Spinal cord (tissue), 10 donors: ENCODE results near the gene WDR5. TPM values are rescaled to one million over a fixed set of nuclear protein-coding genes. Genes with fewer than 3 reads are reported as not detected.

Experiments
- DNase-seq, 6 donors: peaks; one replicate each; pipeline versions ENCODE4 v3.0.0 to v3.0.0-alpha.2; 2013 to 2015; ENCODE audit warnings: low spot score in 6 of 6, low read depth in 4 of 6
- H3K27ac ChIP-seq: one replicate; pipeline ENCODE4 v1.5.1; 2013; ENCODE audit warnings: low read depth, low read length, control low read depth
- H3K27me3 ChIP-seq: one replicate; pipeline ENCODE4 v1.6.1; 2013; ENCODE audit warnings: low read length; ENCODE audit not compliant: control insufficient read depth, insufficient read depth
- H3K36me3 ChIP-seq: one replicate; pipeline ENCODE4 v1.6.1; 2013; ENCODE audit warnings: low read length; ENCODE audit not compliant: control insufficient read depth, insufficient read depth
- H3K4me1 ChIP-seq: one replicate; pipeline ENCODE4 v1.6.1; 2013; ENCODE audit warnings: low read length; ENCODE audit not compliant: control insufficient read depth, insufficient read depth
- H3K4me3 ChIP-seq: one replicate; pipeline ENCODE4 v1.5.1; 2013; ENCODE audit warnings: low read depth, low read length, control low read depth
- H3K9me3 ChIP-seq: one replicate; pipeline ENCODE4 v1.6.1; 2013; ENCODE audit warnings: low read length; ENCODE audit not compliant: control insufficient read depth, insufficient read depth
- WGBS: methylation state at CpG from one replicate; pipeline ENCODE4 v1.1.5; 2013; ENCODE audit warnings: missing lambda C conversion rate; ENCODE audit not compliant: insufficient coverage; 5-methylcytosine and 5-hydroxymethylcytosine counted together
- polyA plus RNA-seq, 2 donors: library from polyadenylated mRNA; unstranded; fragments of 120-200 nt; gene quantifications; one replicate each; pipeline ENCODE4 v1.2.1, GENCODE V29; 2013; ENCODE audit not compliant: insufficient read length in 2 of 2
- total RNA-seq, 2 donors: library from RNA; depleted of rRNA in 1 of 2; stranded (reverse); fragments of 120-200 nt in 1 of 2; fragments of >200 nt in 1 of 2; gene quantifications; one replicate each; pipeline versions ENCODE4 v1.2.3 to v1.2.4, GENCODE V29; 2013 to 2014
- donor health status: healthy.

The WDR5 gene
- total and polyA plus RNA-seq, 4 donors: 15.1 to 39.0 (median 30.1) TPM

- DNase-seq: no peak
- Histone ChIP-seq H3K4me1 (peaks cover 40% of the 10 kb centered on the region), H3K36me3 (no peaks in the 10 kb centered on the region), H3K27ac (no peak overlapping the region), H3K27me3 (peaks cover 18% of the 10 kb centered on the region), H3K4me3 (no peak overlapping the region), H3K9me3 (no peaks in the 10 kb centered on the region)
- 40% methylated on average over 2 of the region's 17 CpGs for WGBS
These were observed 41.3 kb downstream of the WDR5 start for GRCh38 chr9:134177186-134177585.

- H3K27ac ChIP-seq: no peak overlapping the region
- no peak overlapping the region for H3K4me3 ChIP-seq
- H3K4me1 ChIP-seq: peaks cover 37% of the 10 kb centered on the region
- no peaks in the 10 kb centered on the region for H3K36me3 ChIP-seq
- 92% methylated on average over 24 of the region's 28 CpGs for WGBS
- peaks cover 18% of the 10 kb centered on the region for H3K27me3 ChIP-seq
- H3K9me3 ChIP-seq: no peaks in the 10 kb centered on the region
- no peak for DNase-seq
These were observed 41.9 kb downstream of the WDR5 start for GRCh38 chr9:134177624-134178393.

- peaks cover 18% of the 10 kb centered on the region for H3K27me3 ChIP-seq
- no peak overlapping the region for H3K27ac ChIP-seq
- 71% methylated on average over 9 of the region's 9 CpGs for WGBS
These were observed 42.5 kb downstream of the WDR5 start for GRCh38 chr9:134178394-134178767.

GRCh38 chr9:134178768-134179551 lies 43.1 kb downstream of the WDR5 start:
- Histone ChIP-seq H3K4me3 (no peak overlapping the region), H3K27me3 (peaks cover 18% of the 10 kb centered on the region), H3K36me3 (no peaks in the 10 kb centered on the region), H3K9me3 (no peaks in the 10 kb centered on the region), H3K4me1 (peaks cover 37% of the 10 kb centered on the region), H3K27ac (no peak overlapping the region)
- WGBS: 46% methylated on average over 29 of the region's 30 CpGs
- no peak for DNase-seq

More at GRCh38 chr9:134178394-134178767, 42.5 kb downstream of the WDR5 start:
- H3K36me3 ChIP-seq: no peaks in the 10 kb centered on the region
- H3K9me3 ChIP-seq: no peaks in the 10 kb centered on the region
- peaks cover 37% of the 10 kb centered on the region for H3K4me1 ChIP-seq
- no peak for DNase-seq
- no peak overlapping the region for H3K4me3 ChIP-seq

GRCh38 chr9:134179595-134179917 lies 43.7 kb downstream of the WDR5 start:
- H3K27ac ChIP-seq: no peak overlapping the region
- peaks cover 18% of the 10 kb centered on the region for H3K27me3 ChIP-seq
- no peaks in the 10 kb centered on the region for H3K9me3 ChIP-seq
- H3K36me3 ChIP-seq: no peaks in the 10 kb centered on the region
- H3K4me3 ChIP-seq: no peak overlapping the region
- 94% methylated on average over 6 of the region's 6 CpGs for WGBS
- H3K4me1 ChIP-seq: peaks cover 33% of the 10 kb centered on the region
- DNase-seq: no peak

GRCh38 chr9:134179918-134180785 lies 44.3 kb downstream of the WDR5 start:
- 91% methylated on average over 29 of the region's 29 CpGs for WGBS
- H3K27me3 ChIP-seq: peaks cover 18% of the 10 kb centered on the region

GRCh38 chr9:134180786-134181647 lies 45.1 kb downstream of the WDR5 start:
- Histone ChIP-seq H3K4me1 (peaks cover 22% of the 10 kb centered on the region), H3K36me3 (no peaks in the 10 kb centered on the region), H3K27ac (no peak overlapping the region), H3K4me3 (no peak overlapping the region), H3K27me3 (peaks cover 10% of the 10 kb centered on the region), H3K9me3 (no peaks in the 10 kb centered on the region)
- peak in 1 of 6 donors; percentile 0 for DNase-seq
- 89% methylated on average over 20 of the region's 20 CpGs for WGBS

More at GRCh38 chr9:134179918-134180785, 44.3 kb downstream of the WDR5 start:
- Histone ChIP-seq H3K4me3 (no peak overlapping the region), H3K4me1 (peaks cover 29% of the 10 kb centered on the region), H3K9me3 (no peaks in the 10 kb centered on the region), H3K27ac (no peak overlapping the region), H3K36me3 (no peaks in the 10 kb centered on the region)
- no peak for DNase-seq

- H3K27me3 ChIP-seq: peaks cover 4% of the 10 kb centered on the region
- WGBS: 78% methylated on average over 6 of the region's 8 CpGs
- H3K9me3 ChIP-seq: no peaks in the 10 kb centered on the region
- DNase-seq: no peak
- peaks cover 20% of the 10 kb centered on the region for H3K4me1 ChIP-seq
- H3K27ac ChIP-seq: no peak overlapping the region
- no peak overlapping the region for H3K4me3 ChIP-seq
- H3K36me3 ChIP-seq: no peaks in the 10 kb centered on the region
These were observed 45.8 kb downstream of the WDR5 start for GRCh38 chr9:134181648-134182034.
